MCF 10A (cell line): Measurements from ENCODE around the gene PIP4K2B. TPM values are rescaled to one million over a fixed set of nuclear protein-coding genes. Genes with fewer than 3 reads are reported as not detected.
A peak's percentile ranks its signal among the peaks of the same experiment; 100 is the strongest.

Source experiments
- Bru-seq: library from RNA; stranded (reverse); fragments of 400-500 nt; gene quantifications from one replicate; lab custom pipeline; 2021; lab: Mats Ljungman, UMichigan
- BruChase-seq, 2 experiments: library from RNA; stranded (reverse); fragments of 400-500 nt; gene quantifications; one replicate each; lab custom pipeline; 2021; lab: Mats Ljungman, UMichigan
- BruUV-seq: library from RNA; stranded (reverse); fragments of 400-500 nt; replicated peaks from 2 replicates; lab custom pipeline; 2021; lab: Mats Ljungman, UMichigan
- CTCF ChIA-PET: fragments of 300-600 bp; sonication (Branson Sonifier 250); formaldehyde crosslinking; extraction: SDS; loops from one replicate; lab custom pipeline; 2021; ENCODE audit warnings: antibody characterized with exemption, inconsistent platforms; lab: Yijun Ruan, JAX
- POLR2A ChIA-PET: fragments of 300-600, 350-650 bp; sonication (Branson Sonifier 250); formaldehyde crosslinking; extraction: SDS; loops from one replicate; lab custom pipeline; 2020; ENCODE audit warnings: antibody characterized with exemption, inconsistent platforms; lab: Yijun Ruan, JAX
- DNase-seq: peaks from one replicate; pipeline ENCODE4 v3.0.0-alpha.2; 2018; ENCODE audit not compliant: unreplicated experiment
- H3K27ac Mint-ChIP-seq: one replicate; pipeline ENCODE4 v1.8.0; 2022; ENCODE audit warnings: mild to moderate bottlenecking, low read depth, mixed read lengths; ENCODE audit not compliant: unreplicated experiment
- H3K27me3 Mint-ChIP-seq: one replicate; pipeline ENCODE4 v1.8.0; 2022; ENCODE audit warnings: mixed read lengths; ENCODE audit not compliant: insufficient read depth, unreplicated experiment
- H3K36me3 Mint-ChIP-seq: one replicate; pipeline ENCODE4 v1.8.0; 2022; ENCODE audit warnings: mild to moderate bottlenecking, moderate library complexity, mixed read lengths; ENCODE audit not compliant: insufficient read depth, unreplicated experiment
- H3K4me1 Mint-ChIP-seq: one replicate; pipeline ENCODE4 v1.8.0; 2022; ENCODE audit warnings: mixed read lengths; ENCODE audit not compliant: insufficient read depth, unreplicated experiment
- H3K4me3 Mint-ChIP-seq: one replicate; pipeline ENCODE4 v1.8.0; 2022; ENCODE audit warnings: mild to moderate bottlenecking, moderate library complexity, mixed read lengths; ENCODE audit not compliant: unreplicated experiment
- H3K9me3 Mint-ChIP-seq: one replicate; pipeline ENCODE4 v1.8.0; 2022; ENCODE audit warnings: mixed read lengths; ENCODE audit not compliant: unreplicated experiment
- CTCF ChIP-seq: fragments of 200-600 bp; IDR thresholded peaks from one replicate; pipeline ENCODE4 v1.8.0; 2022; ENCODE audit warnings: antibody characterized with exemption, mild to moderate bottlenecking; ENCODE audit not compliant: unreplicated experiment
- intact Hi-C: fragments of 100-400 bp; cut with micrococcal nuclease; formaldehyde crosslinking; loops from 2 replicates; pipeline ENCODE4 v1.14.1; 2022
- long read RNA-seq: library from polyadenylated mRNA; stranded (forward); transcript quantifications from one replicate; pipeline ENCODE4 v2.0.0, GENCODE V29; 2022
- total RNA-seq: library from RNA; stranded (reverse); gene quantifications from 2 replicates; pipeline ENCODE4 v1.2.3, GENCODE V29; 2022

Gene PIP4K2B
- 25.9 and 27.4 TPM in 2 replicates for total RNA-seq
- Bru-seq, nascent RNA, result percentile 61 among the genes with signal in this experiment
- percentile 86 among the genes with signal in this experiment for BruChase-seq, experiment 1, labeled RNA remaining after a 6-hour chase
- percentile 75 among the genes with signal in this experiment for BruChase-seq, experiment 2, labeled RNA remaining after a 2-hour chase
- long read RNA-seq, full-length matches to known transcripts, result 2 of 16 reads
- long read RNA-seq, partial matches to known transcripts, result 0 of 16 reads
- long read RNA-seq, other reads (novel, unspliced or antisense), result 14 of 16 reads

- TF ChIP-seq CTCF, result no peak
- H3K9me3 Mint-ChIP-seq, result no peaks in the 10 kb centered on the region
- peaks cover 36% of the 10 kb centered on the region for H3K4me1 Mint-ChIP-seq
- no peaks in the 10 kb centered on the region for H3K27me3 Mint-ChIP-seq
- DNase-seq, result peak; percentile 96
- intact Hi-C loops, result no loop called here
- ChIA-PET CTCF (interaction anchor here (0.6 to 0.8 kb wide), 4 partner anchors 17 to 439 kb away, joined by 3 to 5 read pairs (median 3); no protein-coding TSS in a partner anchor), POLR2A (interaction anchor here (0.6 to 3.5 kb wide), 12 partner anchors 11 to 345 kb away, joined by 3 to 34 read pairs (median 6); partner anchors contain the start of genes CWC25, LASP1, PSMB3 and RPL23)
- peaks cover 66% of the 10 kb centered on the region for H3K36me3 Mint-ChIP-seq
- peak within 1 kb of the TSS; percentile 66 for H3K27ac Mint-ChIP-seq
- BruUV-seq, result no TSS peak
- H3K4me3 Mint-ChIP-seq, result peak within 1 kb of the TSS; percentile 98
Measured at GRCh38 chr17:38799501-38800236, at the start of gene PIP4K2B. TSS of gene PIP4K2B (minus strand) at chr17:38799556. CDS start at chr17:38799424, 132 bp downstream.

- no peak overlapping the region for H3K4me3 Mint-ChIP-seq
- ChIA-PET CTCF (no interaction called here), POLR2A (interaction anchor here (0.6 to 11.8 kb wide), 5 partner anchors 20 to 322 kb away, joined by 3 to 246 read pairs (median 3); partner anchors contain the start of gene LASP1)
- TF ChIP-seq CTCF, result no peak
- BruUV-seq, result no TSS peak
- peaks cover 94% of the 10 kb centered on the region for H3K36me3 Mint-ChIP-seq
- intact Hi-C loops, result no loop called here
- H3K4me1 Mint-ChIP-seq, result peaks cover 20% of the 10 kb centered on the region
- no peak for DNase-seq
- no peaks in the 10 kb centered on the region for H3K27me3 Mint-ChIP-seq
- no peak overlapping the region for H3K27ac Mint-ChIP-seq
- H3K9me3 Mint-ChIP-seq, result no peaks in the 10 kb centered on the region
Measured at GRCh38 chr17:38848557-38848891, 49.2 kb upstream of the PIP4K2B start.

GRCh38 chr17:38844261-38844757, 45.0 kb upstream of the PIP4K2B start:
- H3K4me3 Mint-ChIP-seq, result no peak overlapping the region
- POLR2A ChIA-PET, result interaction anchor here (0.8 to 11.8 kb wide), 5 partner anchors 9 to 310 kb away, joined by 3 to 246 read pairs (median 12); partner anchors contain the start of genes CWC25, LASP1 and RPL23
- no peaks in the 10 kb centered on the region for H3K27me3 Mint-ChIP-seq
- BruUV-seq, result no TSS peak
- H3K9me3 Mint-ChIP-seq, result no peaks in the 10 kb centered on the region
- DNase-seq, result peak; percentile 78
- CTCF ChIA-PET, result interaction anchor here (0.7 kb wide), 1 partner anchor 93 kb away, joined by 3 read pairs; no protein-coding TSS in a partner anchor
- peaks cover 52% of the 10 kb centered on the region for H3K36me3 Mint-ChIP-seq
- intact Hi-C loops, result no loop called here
- no peak overlapping the region for H3K27ac Mint-ChIP-seq
- H3K4me1 Mint-ChIP-seq, result peaks cover 5% of the 10 kb centered on the region
- no peak for TF ChIP-seq CTCF
